OCI-LY7 (cell line): Measurements from ENCODE around the gene TBX4. TPM values are rescaled to one million over a fixed set of nuclear protein-coding genes. Genes with fewer than 3 reads are reported as not detected.

Experiments used
- BruUV-seq: library from RNA; stranded (reverse); fragments of 400-500 nt; replicated peaks from 2 replicates; lab custom pipeline; 2021; lab: Mats Ljungman, UMichigan
- CTCF ChIA-PET: fragments of 300-600 bp; sonication (Branson Sonifier 250); formaldehyde crosslinking; loops from one replicate; lab custom pipeline; 2022; ENCODE audit warnings: antibody characterized with exemption; ENCODE audit not compliant: unreplicated experiment; lab: Charles Lee
- POLR2A ChIA-PET: fragments of 300-600 bp; sonication (Branson Sonifier 250); formaldehyde crosslinking; loops from one replicate; lab custom pipeline; 2022; ENCODE audit warnings: antibody characterized with exemption; lab: Charles Lee
- DNase-seq: peaks from one replicate; pipeline ENCODE4 v3.0.0-alpha.2; 2015; ENCODE audit warnings: low spot score
- H2AFZ ChIP-seq: fragments of 200-600 bp; sonication (generic), shearing (Covaris generic); 2 replicates; pipeline ENCODE4 v1.6.1; 2014; ENCODE audit warnings: mild to moderate bottlenecking, antibody characterized with exemption, low read length, moderate library complexity
- H3K27ac ChIP-seq: fragments of 200-600 bp; sonication (generic); 2 replicates; pipeline ENCODE4 v1.5.1; 2014; ENCODE audit warnings: mixed run types, low read depth, mild to moderate bottlenecking, moderate library complexity, low read length, inconsistent platforms; ENCODE audit not compliant: poor library complexity, severe bottlenecking
- H3K36me3 ChIP-seq: fragments of 200-600 bp; sonication (generic); 2 replicates; pipeline ENCODE4 v1.6.1; 2014; ENCODE audit warnings: mild to moderate bottlenecking, antibody characterized with exemption, low read length, moderate library complexity, mixed read lengths; ENCODE audit not compliant: insufficient read depth
- H3K4me1 ChIP-seq: fragments of 200-600 bp; sonication (generic); 2 replicates; pipeline ENCODE4 v1.5.1; 2014; ENCODE audit warnings: mild to moderate bottlenecking, low read length; ENCODE audit not compliant: insufficient read depth, poor library complexity, severe bottlenecking
- H3K4me2 ChIP-seq: fragments of 200-600 bp; sonication (generic); 2 replicates; pipeline ENCODE4 v1.6.1; 2014; ENCODE audit warnings: mild to moderate bottlenecking, low read length
- H3K4me3 ChIP-seq: fragments of 200-600 bp; sonication (generic); 2 replicates; pipeline ENCODE4 v1.5.1; 2014; ENCODE audit warnings: mild to moderate bottlenecking, low read depth, low read length; ENCODE audit not compliant: poor library complexity, severe bottlenecking
- H3K79me2 ChIP-seq: fragments of 200-600 bp; sonication (generic); 2 replicates; pipeline ENCODE4 v1.6.1; 2016; ENCODE audit warnings: low read depth, mild to moderate bottlenecking, low read length, moderate library complexity, mixed read lengths; ENCODE audit not compliant: insufficient read depth
- H3K9me2 ChIP-seq: fragments of 200-600 bp; sonication (generic); 2 replicates; pipeline ENCODE4 v1.6.1; 2016; ENCODE audit warnings: mild to moderate bottlenecking, low read length, mixed read lengths; ENCODE audit not compliant: insufficient read depth
- H3K9me3 ChIP-seq: fragments of 200-600 bp; sonication (generic); 2 replicates; pipeline ENCODE4 v1.6.1; 2014; ENCODE audit warnings: mild to moderate bottlenecking, mixed run types, low read length, mixed read lengths
- H4K20me1 ChIP-seq: fragments of 200-600 bp; sonication (generic); 2 replicates; pipeline ENCODE4 v1.6.1; 2014; ENCODE audit warnings: mild to moderate bottlenecking, antibody characterized with exemption, low read length, moderate library complexity, mixed read lengths; ENCODE audit not compliant: insufficient read depth
- CTCF ChIP-seq: fragments of 200-600 bp; sonication (generic); conservative IDR thresholded peaks from 2 replicates; pipeline ENCODE4 v1.5.1; 2014; ENCODE audit warnings: mild to moderate bottlenecking, antibody characterized with exemption, low read length, moderate library complexity, mixed read lengths
- EZH2phosphoT487 ChIP-seq: fragments of 200-600 bp; sonication (generic); IDR thresholded peaks from 2 replicates; pipeline ENCODE4 v1.6.1; 2018; ENCODE audit warnings: low read depth, borderline replicate concordance, mild to moderate bottlenecking, mixed run types, antibody characterized with exemption, low read length, moderate library complexity, mixed read lengths
- intact Hi-C: fragments of 100-400 bp; cut with micrococcal nuclease; formaldehyde crosslinking; loops from one replicate; pipeline ENCODE4 v1.10.0; 2022; ENCODE audit not compliant: unreplicated experiment
- total RNA-seq, 2 experiments: library from RNA; depleted of rRNA in 1 of 2; stranded (reverse); fragments of >200 nt in 1 of 2; shearing (Covaris generic) in 1 of 2; gene quantifications; 2 replicates each; pipeline ENCODE4 v1.2.3, GENCODE V29; 2014 to 2022

Gene TBX4
- total RNA-seq, 2 experiments from 2014 or later: not detected

- H3K27ac ChIP-seq: no peak overlapping the region
- ChIA-PET POLR2A (no interaction called here), CTCF (no interaction called here)
- no peaks in the 10 kb centered on the region for H3K79me2 ChIP-seq
- TF ChIP-seq EZH2phosphoT487: no peak
- no peak for TF ChIP-seq CTCF
- no peaks in the 10 kb centered on the region for H3K9me2 ChIP-seq
- H3K4me1 ChIP-seq: peaks cover under 1% of the 10 kb centered on the region
- H4K20me1 ChIP-seq: no peaks in the 10 kb centered on the region
- H3K4me3 ChIP-seq: no peak overlapping the region
- no peak overlapping the region for H3K4me2 ChIP-seq
- intact Hi-C loops: no loop called here
- no peaks in the 10 kb centered on the region for H3K9me3 ChIP-seq
- DNase-seq: no peak
- H3K36me3 ChIP-seq: no peaks in the 10 kb centered on the region
- H2AFZ ChIP-seq: no peak overlapping the region
- BruUV-seq: no TSS peak
Observed at GRCh38 chr17:61403801-61404662, 48.2 kb upstream of the TBX4 start.

- H4K20me1 ChIP-seq: no peaks in the 10 kb centered on the region
- no peak overlapping the region for H3K4me3 ChIP-seq
- no peak overlapping the region for H3K27ac ChIP-seq
- H3K4me1 ChIP-seq: peaks cover 3% of the 10 kb centered on the region
- no peaks in the 10 kb centered on the region for H3K9me2 ChIP-seq
- no peaks in the 10 kb centered on the region for H3K79me2 ChIP-seq
- DNase-seq: no peak
- H3K36me3 ChIP-seq: no peaks in the 10 kb centered on the region
- ChIA-PET CTCF (no interaction called here), POLR2A (interaction anchor here (0.6 kb wide), 1 partner anchor 918 kb away, joined by 3 read pairs; no protein-coding TSS in a partner anchor)
- no peak overlapping the region for H2AFZ ChIP-seq
- no TSS peak for BruUV-seq
- no peak overlapping the region for H3K4me2 ChIP-seq
- intact Hi-C loops: no loop called here
- no peaks in the 10 kb centered on the region for H3K9me3 ChIP-seq
- TF ChIP-seq EZH2phosphoT487 (no peak), CTCF (no peak)
Observed at GRCh38 chr17:61404663-61404912, 47.6 kb upstream of the TBX4 start.
